NCI-H2107 treated with DMSO at 0.1 percent for 48 hours (cell line): ENCODE measurements around the gene GPR148.
A peak's percentile ranks its signal among the peaks of the same experiment; 100 is the strongest.
"Not testable (repeated sequence)": the region's sequence is repeated elsewhere in the genome, so short reads cannot be mapped to it uniquely, and the experiment has no call there.

ENCODE experiments used
- DNase-seq: peaks from one replicate; lab custom pipeline; 2025; ENCODE audit not compliant: unreplicated experiment; lab: John Stamatoyannopoulos, UW

GPR148 gene, protein sequence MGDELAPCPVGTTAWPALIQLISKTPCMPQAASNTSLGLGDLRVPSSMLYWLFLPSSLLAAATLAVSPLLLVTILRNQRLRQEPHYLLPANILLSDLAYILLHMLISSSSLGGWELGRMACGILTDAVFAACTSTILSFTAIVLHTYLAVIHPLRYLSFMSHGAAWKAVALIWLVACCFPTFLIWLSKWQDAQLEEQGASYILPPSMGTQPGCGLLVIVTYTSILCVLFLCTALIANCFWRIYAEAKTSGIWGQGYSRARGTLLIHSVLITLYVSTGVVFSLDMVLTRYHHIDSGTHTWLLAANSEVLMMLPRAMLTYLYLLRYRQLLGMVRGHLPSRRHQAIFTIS

GRCh38 chr2:130728549-130729316, at the start of gene GPR148:
Gene GPR148 (plus strand): TSS chr2:130729070. CDS start chr2:130729152, 82 bp downstream.
- DNase-seq, result peak; percentile 90

DNA sequence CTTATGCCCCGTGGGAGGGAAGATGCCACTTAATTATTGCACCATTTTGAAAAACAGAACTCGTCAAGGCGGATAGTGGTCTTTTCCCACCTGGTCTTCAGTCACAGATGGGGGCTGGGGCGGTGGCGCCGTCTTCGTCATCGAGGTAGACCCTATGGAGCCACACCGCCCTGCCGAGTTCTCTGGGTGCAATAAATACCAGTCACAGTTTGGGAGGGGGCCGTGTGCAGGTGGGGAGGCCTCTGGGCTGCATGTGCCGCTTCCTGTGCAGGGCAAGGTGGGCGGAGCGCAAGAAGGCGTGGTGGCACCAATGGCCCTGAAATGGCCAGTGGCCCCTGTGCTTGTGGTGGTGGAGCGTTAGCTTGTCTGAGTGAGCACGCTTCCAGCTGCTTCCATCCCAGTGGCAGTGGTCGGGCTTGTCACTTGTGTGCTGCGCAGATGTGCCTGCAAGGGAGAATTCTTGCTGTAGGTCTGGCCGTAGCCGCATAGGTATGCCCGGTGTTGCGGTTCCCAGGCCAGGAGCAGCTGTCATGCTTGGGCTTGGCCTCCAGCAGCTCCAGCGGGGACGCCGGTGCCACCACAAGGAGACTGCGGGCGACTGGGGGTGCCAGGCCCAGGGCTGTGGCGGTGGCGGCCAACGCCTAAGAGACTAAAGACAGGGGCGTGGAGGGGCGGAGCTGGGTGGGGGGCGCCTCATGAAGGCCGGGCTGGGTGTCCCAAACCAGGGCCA, 36.7 kb upstream of the GPR148 start:
- DNase-seq, result not testable (repeated sequence)

DNA sequence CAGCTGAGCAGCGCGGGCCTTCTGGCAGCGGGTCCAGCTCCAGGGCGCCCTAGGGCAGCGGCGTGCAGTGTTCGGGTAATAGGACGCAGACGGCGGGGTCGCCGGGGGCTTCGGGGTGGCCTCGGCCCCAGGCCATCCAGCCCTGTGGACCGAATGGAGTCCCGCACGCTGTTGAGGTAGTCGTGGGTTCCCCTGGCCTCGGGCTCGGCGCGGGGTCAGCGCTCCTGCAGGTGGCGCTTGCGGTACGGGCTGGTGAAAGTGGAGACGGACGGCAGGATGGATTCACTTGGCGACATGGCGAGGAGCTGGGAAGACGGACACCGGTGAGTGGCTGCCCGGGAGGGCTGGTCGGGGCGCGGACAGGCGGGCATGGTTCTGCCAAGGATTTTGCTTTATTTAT, 35.4 kb upstream of the GPR148 start:
- not testable (repeated sequence) for DNase-seq

GRCh38 chr2:130703250-130703649, 25.6 kb upstream of the GPR148 start:
- DNase-seq, result not testable (repeated sequence)

DNA sequence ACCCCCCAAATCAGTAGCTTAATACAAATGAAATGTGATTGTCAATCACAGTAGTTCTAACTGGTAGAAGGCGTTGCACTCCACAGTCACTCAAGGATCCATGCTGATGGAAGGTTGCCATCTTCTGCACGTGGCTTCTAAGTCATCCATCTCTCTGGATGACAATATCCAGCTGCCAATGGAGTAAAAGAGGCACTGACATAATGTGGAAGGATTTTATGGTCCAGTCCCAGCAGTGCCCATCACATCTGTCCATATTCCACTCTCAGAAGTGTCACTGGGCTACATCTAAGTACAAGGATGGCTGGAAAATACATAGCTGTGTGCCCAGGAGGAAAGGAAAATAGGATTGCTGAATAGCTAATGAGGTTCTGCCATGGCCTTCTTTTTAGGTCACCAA, 14.1 kb upstream of the GPR148 start:
- DNase-seq, result not testable (repeated sequence)

DNA sequence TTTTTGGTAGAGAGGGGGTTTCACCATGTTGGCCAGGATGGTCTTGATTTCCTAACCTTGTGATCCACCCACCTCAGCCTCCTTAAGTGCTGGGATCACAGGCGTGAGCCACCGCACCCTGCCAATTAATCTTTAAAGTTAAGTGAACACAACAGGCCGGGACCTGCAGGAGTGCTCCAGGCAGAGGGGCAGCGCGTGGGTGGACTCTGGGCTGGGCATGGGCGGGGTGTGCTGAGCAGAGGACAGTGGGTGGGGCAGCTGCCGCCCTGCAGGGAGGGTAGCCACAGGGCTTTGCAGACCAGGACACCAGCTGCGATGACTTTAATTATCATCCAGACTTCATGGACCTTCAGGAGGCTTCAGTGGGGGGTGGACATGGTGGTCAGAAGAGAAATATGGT, 8.8 kb upstream of the GPR148 start:
- DNase-seq, result no peak

DNA sequence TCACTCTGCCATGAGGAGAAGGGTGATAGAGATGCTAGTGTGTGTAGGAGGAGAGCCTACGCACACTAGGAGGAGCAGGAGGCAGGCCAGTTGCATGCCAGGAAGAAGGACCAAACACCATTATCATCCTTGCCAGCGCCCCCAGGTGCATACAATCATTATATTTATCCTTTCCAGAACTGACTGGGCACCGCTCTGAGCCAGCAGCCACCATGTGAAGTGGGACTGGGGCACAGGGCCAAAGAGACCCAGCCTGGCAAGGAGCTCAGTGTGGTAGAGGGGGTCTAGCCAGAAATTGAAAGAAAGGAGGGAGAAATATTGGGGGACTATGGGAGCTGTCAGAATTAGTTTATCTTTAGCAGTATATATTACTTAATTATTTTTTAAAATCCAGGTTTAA, 8.3 kb upstream of the GPR148 start:
- DNase-seq, result no peak

GRCh38 chr2:130724455-130724854, 4.4 kb upstream of the GPR148 start:
- no peak for DNase-seq

DNA sequence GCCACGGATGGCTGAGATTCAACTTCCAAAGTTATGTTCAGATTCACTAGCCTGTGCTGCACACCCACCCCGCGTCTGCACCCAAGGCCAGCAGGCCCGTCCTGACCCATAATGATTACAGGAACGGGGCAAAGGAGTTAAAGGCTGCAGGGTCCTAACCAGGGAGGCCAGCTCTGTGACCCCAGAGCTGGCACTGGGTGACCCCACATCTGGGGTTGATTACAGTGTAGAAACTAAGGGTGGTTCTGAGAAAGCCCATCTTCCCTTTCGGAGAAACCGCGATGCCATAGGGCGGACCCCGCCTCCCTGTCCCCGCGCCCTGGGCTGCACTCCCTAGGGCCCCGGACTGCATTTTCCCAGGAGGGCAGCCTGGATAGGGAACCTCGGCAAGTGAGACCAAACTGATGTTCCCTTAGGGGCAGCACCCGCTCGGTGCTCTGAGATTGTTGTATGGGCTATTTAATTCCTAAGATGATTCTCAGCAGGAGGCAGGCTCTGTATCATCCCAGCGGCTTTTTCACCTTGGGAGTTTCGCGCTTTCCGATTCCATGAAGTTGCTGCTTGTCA, 2.2 kb upstream of the GPR148 start:
- DNase-seq, result peak; percentile 5

- peak; percentile 76 for DNase-seq
Measured at GRCh38 chr2:130727286-130727924, 1.5 kb upstream of the GPR148 start.

DNA sequence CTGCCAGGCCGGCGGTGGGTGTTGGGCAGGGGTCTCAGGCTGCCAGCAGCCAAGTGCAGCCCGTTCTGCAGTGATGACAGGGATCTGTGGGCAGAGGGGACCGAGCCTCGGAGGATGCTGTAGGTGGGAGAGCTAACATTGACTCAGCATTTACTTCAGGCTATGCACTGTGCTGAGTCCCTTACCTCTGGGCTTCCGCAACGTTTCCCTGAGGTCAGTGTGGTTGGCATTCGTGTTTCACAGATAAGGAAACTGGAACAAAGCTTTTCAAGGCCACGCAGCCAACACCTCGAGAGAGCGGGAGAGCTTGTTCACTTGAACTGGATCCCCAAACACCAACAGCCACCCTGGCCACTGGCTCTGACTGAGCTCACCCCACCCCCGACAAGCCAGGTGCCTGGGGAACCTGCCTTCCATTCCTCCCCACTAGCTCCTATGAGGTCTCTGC, 839 bp upstream of the GPR148 start:
- peak; percentile 14 for DNase-seq

GRCh38 chr2:130729322-130730299, 741 bp downstream of the GPR148 start:
- DNase-seq, result peak; percentile 87

DNA sequence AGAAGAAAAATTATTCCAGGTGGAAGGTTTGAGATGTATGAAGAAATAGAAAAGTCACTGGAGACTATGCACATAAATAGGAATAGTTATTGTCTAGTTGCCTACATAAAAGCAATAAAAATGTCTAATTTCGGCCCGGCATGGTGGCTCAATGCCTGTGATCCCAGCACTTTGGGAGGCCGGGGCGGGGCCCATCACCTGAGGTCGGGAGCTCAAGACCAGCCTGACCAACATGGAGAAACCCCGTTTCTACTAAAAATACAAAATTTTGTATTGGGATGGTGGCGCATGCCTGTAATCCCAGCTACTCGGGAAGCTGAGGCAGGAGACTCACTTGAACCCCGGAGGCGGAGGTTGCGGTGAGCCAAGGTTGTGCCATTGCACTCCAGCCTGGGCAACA, 3.4 kb downstream of the GPR148 start:
- DNase-seq, result not testable (repeated sequence)

DNA sequence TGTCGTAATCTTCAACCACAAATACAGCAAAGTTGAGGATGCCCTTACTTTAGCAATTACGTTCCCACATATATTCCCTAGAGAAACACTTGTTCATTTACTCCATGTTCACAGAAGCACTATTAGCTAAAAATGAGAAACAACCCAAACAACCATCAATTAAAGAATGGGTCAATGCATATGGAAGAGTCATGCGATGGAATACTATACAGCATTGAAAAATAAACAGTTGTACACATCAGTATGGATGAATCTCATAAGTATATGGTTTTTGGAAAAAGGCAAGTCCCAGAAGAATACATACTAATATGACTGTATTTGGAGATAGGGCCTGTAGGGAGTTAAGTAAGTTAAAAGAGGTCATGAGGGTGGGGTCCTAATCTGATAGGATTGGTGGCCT, 6.3 kb downstream of the GPR148 start:
- no peak for DNase-seq

DNA sequence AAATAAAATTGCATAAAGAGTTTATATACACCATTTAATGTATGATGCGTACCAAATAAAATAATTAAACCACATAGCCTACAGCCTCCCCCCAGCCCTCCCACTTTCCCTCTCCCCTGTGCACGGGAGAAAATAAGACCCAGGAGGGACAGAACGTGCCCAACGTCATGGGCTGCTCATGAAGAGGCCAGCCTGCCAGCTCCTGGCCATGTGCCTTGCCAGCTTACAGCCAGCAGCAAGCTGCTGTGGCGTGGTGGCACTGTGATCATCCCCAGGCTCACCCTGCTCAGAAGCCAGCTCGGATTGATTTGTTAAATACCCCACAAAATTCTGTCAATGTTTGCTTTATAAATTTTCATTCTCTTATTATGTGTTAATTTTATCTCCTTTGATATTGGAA, 7.6 kb downstream of the GPR148 start:
- no peak for DNase-seq

DNA sequence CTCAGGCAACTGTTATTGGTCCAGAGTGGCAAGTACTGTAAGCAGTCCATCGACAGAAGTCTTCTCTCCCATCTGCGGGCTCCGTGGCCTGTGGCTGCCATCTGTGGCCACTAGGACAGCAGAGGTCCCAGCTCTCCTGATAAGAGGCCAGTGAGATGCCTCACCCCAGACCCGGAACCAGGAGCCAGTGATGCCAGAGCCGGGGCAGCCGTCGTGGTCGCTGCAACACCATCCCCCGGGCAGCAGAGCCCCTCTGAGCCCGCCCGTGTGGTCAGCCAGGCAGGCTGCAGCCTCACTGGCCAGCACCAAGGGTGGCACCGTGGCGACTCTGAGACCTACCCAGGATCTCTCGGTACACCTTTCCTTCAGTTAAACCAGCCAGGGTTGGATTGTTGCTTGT, 8.7 kb downstream of the GPR148 start:
- DNase-seq, result no peak

- no peak for DNase-seq
Measured at GRCh38 chr2:130740671-130741070, 11.8 kb downstream of the GPR148 start.

DNA sequence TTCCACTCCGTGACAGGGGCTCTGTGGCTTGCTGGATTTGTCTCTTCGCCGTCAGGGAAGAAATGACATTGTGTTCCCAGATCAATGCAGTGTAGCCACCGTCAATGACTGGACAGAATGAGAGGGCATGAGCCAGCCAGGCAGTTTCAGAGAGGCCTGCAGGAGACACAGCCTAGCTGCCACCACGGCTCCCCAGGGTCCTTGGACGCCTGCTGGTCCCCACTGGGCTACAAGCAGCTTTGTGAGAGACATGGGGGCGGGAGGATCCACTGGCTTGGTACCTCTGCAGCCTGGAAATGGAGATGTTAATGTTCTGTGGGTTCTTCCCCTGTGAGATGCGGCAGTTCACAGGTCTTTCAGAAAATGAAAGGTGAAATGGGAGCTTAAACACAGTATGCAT, 14.4 kb downstream of the GPR148 start:
- no peak for DNase-seq

DNA sequence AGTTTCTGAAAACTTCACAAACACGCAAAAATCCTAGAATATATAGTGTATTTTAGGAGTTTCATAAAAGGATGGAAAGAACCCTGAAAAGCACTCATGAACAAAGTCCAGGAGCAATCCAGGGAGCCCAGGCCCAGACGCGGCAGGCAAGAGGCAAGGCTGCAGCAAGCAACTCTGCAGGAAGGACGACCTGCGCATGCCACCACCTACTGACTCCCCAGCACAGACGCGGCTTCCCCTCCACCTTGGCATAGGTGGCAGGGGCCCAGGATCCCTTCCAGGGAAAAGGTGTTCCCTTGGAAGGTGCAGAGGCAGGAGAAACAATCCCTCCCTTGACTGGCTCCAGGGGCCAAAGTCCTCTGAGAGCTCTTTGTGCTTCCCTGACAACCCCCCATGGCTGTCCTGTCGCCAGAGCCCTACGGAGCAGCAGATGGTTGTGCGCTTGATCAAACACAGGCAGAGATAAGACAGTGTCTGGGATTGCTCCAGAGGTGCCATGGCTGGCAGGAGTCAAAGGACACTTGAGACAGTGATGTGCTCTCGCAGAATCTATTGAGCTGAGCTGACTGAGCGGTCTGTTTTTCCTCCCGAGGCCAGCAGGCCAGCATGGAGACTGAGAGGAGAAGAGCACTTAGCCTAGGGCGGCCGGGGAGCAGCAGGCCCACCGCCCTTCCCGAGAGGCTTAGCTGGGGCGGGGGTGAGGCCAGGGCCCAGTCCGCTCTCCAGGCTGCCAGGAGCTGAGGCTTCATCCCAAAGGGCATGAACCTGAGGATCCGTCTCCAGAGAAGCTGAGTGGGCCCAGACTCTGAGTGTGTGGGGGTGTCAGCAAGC, 15.6 kb downstream of the GPR148 start:
- DNase-seq, result no peak
